GM10266 (cell line): ENCODE measurements around the gene ADCK1.

ENCODE experiments used
- DNase-seq: peaks from one replicate; pipeline ENCODE4 v3.0.0; 2012; ENCODE audit errors: extremely low spot score
- TF ChIP-seq, protein P1 (sequence below): IDR thresholded peaks from 2 replicates; pipeline ENCODE4 v1.5.1; 2012; ENCODE audit warnings: mild to moderate bottlenecking, low read depth; ENCODE audit not compliant: control insufficient read depth, insufficient read depth; ENCODE audit errors: missing control alignments

The ADCK1 gene

DNA sequence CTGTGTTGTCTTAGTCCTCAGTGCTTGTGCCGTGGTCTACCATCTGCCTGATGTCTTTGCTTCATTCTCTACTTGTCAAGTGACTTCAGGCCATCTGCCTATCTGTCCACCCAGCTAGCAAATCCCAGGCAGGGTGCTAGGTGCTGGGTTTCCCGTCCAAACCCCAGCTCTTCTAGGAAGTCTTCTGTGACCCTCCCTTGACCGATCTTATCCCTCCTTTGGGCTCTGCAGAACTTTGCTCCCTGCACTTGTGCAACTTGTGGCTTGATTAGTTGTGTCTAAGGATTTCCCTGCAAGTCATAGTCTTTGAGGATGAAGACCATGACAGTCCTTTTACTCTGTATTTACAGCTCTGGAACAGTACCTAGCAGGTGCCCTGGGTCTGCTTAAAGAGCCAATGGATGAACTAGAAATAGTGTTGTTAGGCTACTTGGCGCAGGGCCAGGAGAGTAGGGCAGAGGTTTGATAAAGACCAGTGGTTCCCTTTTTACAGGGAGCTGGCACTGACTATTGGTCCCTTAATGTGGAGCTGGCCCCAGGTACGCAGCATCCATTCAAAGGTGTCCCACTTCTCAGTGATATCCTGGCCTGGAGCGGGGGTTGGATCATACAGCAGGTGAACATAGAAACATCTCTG lies 60.1 kb downstream of the ADCK1 start:
- TF ChIP-seq, protein P1, sequence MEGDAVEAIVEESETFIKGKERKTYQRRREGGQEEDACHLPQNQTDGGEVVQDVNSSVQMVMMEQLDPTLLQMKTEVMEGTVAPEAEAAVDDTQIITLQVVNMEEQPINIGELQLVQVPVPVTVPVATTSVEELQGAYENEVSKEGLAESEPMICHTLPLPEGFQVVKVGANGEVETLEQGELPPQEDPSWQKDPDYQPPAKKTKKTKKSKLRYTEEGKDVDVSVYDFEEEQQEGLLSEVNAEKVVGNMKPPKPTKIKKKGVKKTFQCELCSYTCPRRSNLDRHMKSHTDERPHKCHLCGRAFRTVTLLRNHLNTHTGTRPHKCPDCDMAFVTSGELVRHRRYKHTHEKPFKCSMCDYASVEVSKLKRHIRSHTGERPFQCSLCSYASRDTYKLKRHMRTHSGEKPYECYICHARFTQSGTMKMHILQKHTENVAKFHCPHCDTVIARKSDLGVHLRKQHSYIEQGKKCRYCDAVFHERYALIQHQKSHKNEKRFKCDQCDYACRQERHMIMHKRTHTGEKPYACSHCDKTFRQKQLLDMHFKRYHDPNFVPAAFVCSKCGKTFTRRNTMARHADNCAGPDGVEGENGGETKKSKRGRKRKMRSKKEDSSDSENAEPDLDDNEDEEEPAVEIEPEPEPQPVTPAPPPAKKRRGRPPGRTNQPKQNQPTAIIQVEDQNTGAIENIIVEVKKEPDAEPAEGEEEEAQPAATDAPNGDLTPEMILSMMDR, result no peak
- no peak for DNase-seq

DNA sequence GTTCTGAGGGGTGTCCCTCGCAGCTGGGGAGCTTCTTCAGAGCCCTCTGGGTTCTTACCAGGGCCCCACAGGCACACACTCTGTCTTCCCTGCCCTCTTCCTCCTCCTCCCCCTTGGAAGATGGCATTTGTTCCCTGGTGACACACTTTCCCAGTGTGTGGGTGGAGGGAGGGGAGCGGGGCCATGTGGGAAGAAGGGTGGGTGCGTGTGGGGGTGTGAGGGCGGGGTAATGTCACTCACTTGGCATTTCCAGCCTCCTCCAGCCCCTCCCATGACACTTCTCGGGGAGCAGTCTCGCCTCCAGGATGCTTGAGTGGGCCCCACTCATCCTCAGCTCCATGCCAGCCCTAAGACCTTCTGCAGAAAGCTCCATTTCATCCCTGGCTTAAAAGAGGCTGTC lies 61.3 kb downstream of the ADCK1 start:
- TF ChIP-seq, protein P1, result no peak
- DNase-seq, result no peak

DNA sequence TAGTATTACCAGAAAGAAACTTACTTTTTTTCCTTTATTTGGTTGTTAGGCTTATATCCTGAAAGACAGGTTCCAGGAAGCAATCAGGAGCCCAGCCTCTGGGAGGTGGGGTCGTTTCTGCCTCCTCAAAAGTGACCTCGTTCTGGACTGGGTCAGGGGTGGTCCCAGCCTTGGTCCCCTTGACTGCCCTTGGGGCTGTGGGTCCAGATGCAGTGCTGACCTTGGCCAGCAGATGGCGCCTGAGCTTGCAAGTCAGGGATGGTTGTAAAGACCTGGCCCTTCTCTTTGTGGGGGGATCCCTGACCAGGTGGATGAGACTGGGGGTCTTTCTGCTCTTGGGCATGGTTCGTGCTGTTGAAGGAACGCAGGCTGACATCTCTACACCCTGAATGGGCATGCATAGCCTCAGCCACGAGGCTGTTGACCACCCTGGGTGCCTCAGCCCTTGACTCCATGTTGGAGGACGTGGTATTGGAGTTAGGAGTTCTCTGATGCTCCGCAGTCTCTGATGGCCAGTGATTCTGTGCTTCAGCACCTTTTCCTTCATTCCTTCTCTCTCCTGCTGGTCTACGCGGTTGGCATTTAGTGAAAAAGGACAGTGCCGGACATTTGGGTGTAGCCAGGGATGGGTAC lies 62.4 kb downstream of the ADCK1 start:
- peak; percentile 75 for DNase-seq

DNA sequence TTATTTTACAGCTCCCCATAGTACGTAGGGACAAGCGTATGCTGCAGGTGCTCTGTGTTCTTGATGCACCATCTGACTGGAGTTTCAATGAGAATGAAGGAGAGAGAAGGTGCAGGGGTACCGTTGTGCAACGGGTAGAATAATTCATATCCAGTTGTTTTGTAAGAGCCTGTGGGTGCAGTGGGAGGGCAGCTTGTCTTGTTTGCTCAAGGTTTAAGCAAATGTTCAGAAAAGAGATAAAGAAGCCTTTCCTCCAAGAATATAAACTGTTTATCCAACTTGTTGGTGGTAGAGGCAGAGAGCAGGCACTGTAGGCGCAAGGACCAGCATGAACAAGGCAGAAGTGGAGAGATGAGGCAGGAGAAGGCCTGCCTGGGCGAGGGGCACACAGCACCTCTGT lies 64.2 kb downstream of the ADCK1 start:
- DNase-seq, result no peak
- TF ChIP-seq, protein P1, result no peak

More for the DNA sequence above, 62.4 kb downstream of the ADCK1 start:
- TF ChIP-seq, protein P1, result peak; percentile 99

DNA sequence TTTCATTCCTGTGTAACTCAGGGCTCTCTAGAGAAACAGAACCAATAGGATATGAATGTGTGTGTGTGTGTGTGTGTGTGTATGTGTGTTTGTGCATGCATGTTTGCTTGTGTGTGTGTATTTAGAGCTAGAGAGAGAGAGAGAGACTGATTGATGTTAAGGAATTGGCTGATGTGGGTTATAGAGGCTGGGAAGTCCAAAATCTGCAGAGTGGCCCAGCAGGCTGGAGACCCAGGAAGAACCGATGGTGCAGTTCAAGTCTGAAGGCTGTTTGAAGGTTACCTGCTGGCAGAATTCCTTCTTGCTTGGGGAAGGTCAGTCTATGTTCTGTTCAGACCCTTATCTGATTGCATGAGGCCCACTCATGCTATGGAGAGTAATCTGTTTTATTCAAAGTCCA lies 64.7 kb downstream of the ADCK1 start:
- TF ChIP-seq, protein P1, result no peak

DNA sequence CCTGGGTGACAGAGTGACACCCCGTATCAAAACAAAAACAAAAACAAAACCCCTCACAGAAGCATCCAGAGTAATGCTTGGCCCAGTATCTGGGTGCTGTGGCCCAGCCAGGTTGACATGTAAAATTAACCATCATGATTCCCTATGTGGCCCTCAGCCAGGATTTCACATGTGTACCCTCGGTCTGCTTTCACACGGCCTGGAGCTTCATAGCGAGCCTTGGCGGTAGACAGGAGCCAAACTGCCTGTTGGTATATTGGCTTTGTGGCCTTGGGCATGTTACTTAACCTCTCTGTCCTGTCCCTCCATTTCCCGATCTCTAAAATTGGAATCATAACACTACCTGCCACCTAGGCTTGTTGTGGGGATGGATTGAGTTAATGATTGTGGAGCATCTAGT lies 65.5 kb downstream of the ADCK1 start:
- TF ChIP-seq, protein P1, result no peak
- DNase-seq, result no peak

More for the DNA sequence above, 64.7 kb downstream of the ADCK1 start:
- DNase-seq, result no peak

DNA sequence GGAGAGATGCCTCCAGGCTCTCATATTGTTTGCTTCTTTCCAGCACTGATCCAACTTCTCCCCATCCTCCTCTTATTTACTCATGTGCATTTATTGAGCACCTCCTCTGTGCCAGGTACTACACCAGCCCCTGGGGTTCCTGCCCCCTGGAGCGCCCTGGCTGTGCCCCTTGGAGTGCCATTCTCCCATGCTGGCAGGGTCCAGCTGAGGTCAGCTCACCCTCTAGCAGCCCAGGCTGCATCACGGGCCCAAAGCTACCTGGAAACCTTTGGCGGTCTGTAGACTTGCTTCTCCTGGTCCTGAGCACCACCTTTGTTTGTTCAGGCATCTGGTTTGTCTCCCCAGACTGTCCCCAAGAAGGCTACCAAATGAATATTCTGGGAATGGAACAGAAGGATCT lies 67.0 kb downstream of the ADCK1 start:
- no peak for DNase-seq
- TF ChIP-seq, protein P1, result no peak
